Thoracic aorta (tissue), 2 donors: Measurements from ENCODE around the gene SCN5A. TPM values are rescaled to one million over a fixed set of nuclear protein-coding genes. Genes with fewer than 3 reads are reported as not detected.

Experiments
- ATAC-seq: fragments of 150-250 bp; one replicate; pipeline ENCODE4 v1.8.0; 2017; ENCODE audit warnings: low read depth; ENCODE audit not compliant: insufficient number of reproducible peaks, low FRiP score
- DNase-seq: peaks from one replicate; pipeline ENCODE4 v3.0.0-alpha.2; 2020; ENCODE audit warnings: low spot score
- H3K27ac ChIP-seq, 2 donors: fragments of 200-600 bp; sonication (generic); 1 replicate in 1 of 2; 2 replicates in 1 of 2; pipeline ENCODE4 v1.5.1; 2016; ENCODE audit warnings: mild to moderate bottlenecking in 2 of 2, moderate library complexity in 2 of 2
- H3K27me3 ChIP-seq: fragments of 200-600 bp; sonication (generic); replicated peaks from 2 replicates; pipeline ENCODE4 v1.6.0; 2016; ENCODE audit warnings: mild to moderate bottlenecking; ENCODE audit not compliant: insufficient read depth
- H3K36me3 ChIP-seq: fragments of 200-600 bp; sonication (generic); one replicate; pipeline ENCODE4 v1.5.1; 2016
- H3K4me1 ChIP-seq, 2 donors: fragments of 200-600 bp; sonication (generic); 1 replicate in 1 of 2; 2 replicates in 1 of 2; pipeline versions ENCODE4 v1.5.1 to v1.6.0; 2016; ENCODE audit warnings: low read depth in 2 of 2, mild to moderate bottlenecking in 1 of 2; ENCODE audit not compliant: control insufficient read depth in 1 of 2
- H3K4me3 ChIP-seq: fragments of 200-600 bp; sonication (generic); 2 replicates; pipeline ENCODE4 v1.5.1; 2016; ENCODE audit warnings: mild to moderate bottlenecking
- H3K9me3 ChIP-seq: fragments of 200-600 bp; sonication (generic); 2 replicates; pipeline ENCODE4 v1.5.1; 2016
- CTCF ChIP-seq: fragments of 200-600 bp; sonication (generic); IDR thresholded peaks from one replicate; pipeline ENCODE4 v1.5.1; 2019; ENCODE audit warnings: antibody characterized with exemption
- total RNA-seq, 2 donors: library from RNA; depleted of rRNA; stranded (reverse); fragments of >200 nt; gene quantifications; one replicate each; pipeline versions ENCODE4 v1.1.0 to v1.2.3, GENCODE V29; 2016

The SCN5A gene
- total RNA-seq, 2 donors from 2014 or later = 5.4 to 14.4 TPM

- Histone ChIP-seq H3K27me3 (no peaks in the 10 kb centered on the region), H3K4me1 (no peaks in the 10 kb centered on the region), H3K36me3 (no peaks in the 10 kb centered on the region), H3K9me3 (no peaks in the 10 kb centered on the region), H3K4me3 (no peak overlapping the region), H3K27ac (no peak overlapping the region)
- no peak for TF ChIP-seq CTCF
- no peak for ATAC-seq
- no peak for DNase-seq
These were observed 93.6 kb downstream of the SCN5A start for GRCh38 chr3:38555926-38556325.

- no peak for ATAC-seq
- H3K36me3 ChIP-seq = no peaks in the 10 kb centered on the region
- no peak overlapping the region for H3K4me3 ChIP-seq
- no peak for DNase-seq
- H3K9me3 ChIP-seq = no peaks in the 10 kb centered on the region
- no peak for TF ChIP-seq CTCF
- H3K27ac ChIP-seq = no peak overlapping the region
- H3K27me3 ChIP-seq = no peaks in the 10 kb centered on the region
- no peaks in the 10 kb centered on the region for H3K4me1 ChIP-seq
These were observed 94.2 kb downstream of the SCN5A start for GRCh38 chr3:38555149-38555840.

GRCh38 chr3:38554127-38554827 is 95.2 kb downstream of the SCN5A start:
- no peaks in the 10 kb centered on the region for H3K36me3 ChIP-seq
- DNase-seq (no peak), ATAC-seq (no peak)
- no peak overlapping the region for H3K4me3 ChIP-seq
- H3K27me3 ChIP-seq = no peaks in the 10 kb centered on the region
- H3K27ac ChIP-seq = no peak overlapping the region
- no peak for TF ChIP-seq CTCF
- no peaks in the 10 kb centered on the region for H3K4me1 ChIP-seq
- no peaks in the 10 kb centered on the region for H3K9me3 ChIP-seq

GRCh38 chr3:38553071-38553470 is 96.4 kb downstream of the SCN5A start:
- Histone ChIP-seq H3K27ac (no peak overlapping the region), H3K4me1 (no peaks in the 10 kb centered on the region), H3K27me3 (no peaks in the 10 kb centered on the region), H3K9me3 (no peaks in the 10 kb centered on the region), H3K36me3 (no peaks in the 10 kb centered on the region), H3K4me3 (no peak overlapping the region)
- no peak for TF ChIP-seq CTCF
- no peak for DNase-seq
- no peak for ATAC-seq

- Histone ChIP-seq H3K4me3 (no peak overlapping the region), H3K27ac (no peak overlapping the region), H3K36me3 (no peaks in the 10 kb centered on the region), H3K4me1 (no peaks in the 10 kb centered on the region), H3K9me3 (no peaks in the 10 kb centered on the region), H3K27me3 (no peaks in the 10 kb centered on the region)
- ATAC-seq = no peak
- DNase-seq = no peak
- TF ChIP-seq CTCF = no peak
These were observed 97.1 kb downstream of the SCN5A start for GRCh38 chr3:38552364-38552763.
